PC-3 (cell line): ENCODE measurements around the gene GAP43. TPM values are rescaled to one million over a fixed set of nuclear protein-coding genes. Genes with fewer than 3 reads are reported as not detected.

Source experiments
- ATAC-seq: fragments of 200-7000 bp; cut with Tn5 transposase; 2 replicates; pipeline ENCODE4 v1.9.1; 2020; ENCODE audit warnings: mild to moderate bottlenecking, moderate library complexity
- BruUV-seq: library from RNA; stranded (reverse); fragments of 400-500 nt; replicated peaks from 2 replicates; lab custom pipeline; 2021; lab: Mats Ljungman, UMichigan
- CTCF ChIA-PET: fragments of 300-600 bp; sonication (Branson Sonifier 250); formaldehyde crosslinking; loops from one replicate; lab custom pipeline; 2022; ENCODE audit warnings: antibody characterized with exemption; lab: Charles Lee
- POLR2A ChIA-PET: fragments of 300-600 bp; sonication (Branson Sonifier 250); formaldehyde crosslinking; loops from one replicate; lab custom pipeline; 2022; ENCODE audit warnings: antibody characterized with exemption; ENCODE audit not compliant: unreplicated experiment; lab: Charles Lee
- DNase-seq: peaks from one replicate; pipeline ENCODE4 v3.0.0-alpha.2; 2015
- H2AFZ ChIP-seq: fragments of 300-600 bp; sonication (generic); 2 replicates; pipeline ENCODE4 v1.6.0; 2016; ENCODE audit warnings: antibody characterized with exemption, low read length
- H3F3A ChIP-seq: fragments of 300-600 bp; sonication (generic); one replicate; pipeline ENCODE4 v1.6.0; 2017; ENCODE audit warnings: antibody characterized with exemption, low read length, control low read depth, mild to moderate bottlenecking; ENCODE audit not compliant: unreplicated experiment
- H3K27ac ChIP-seq: fragments of 300-600 bp; sonication (generic); 2 replicates; pipeline ENCODE4 v1.5.1; 2016; ENCODE audit warnings: mild to moderate bottlenecking, low read length
- H3K27me3 ChIP-seq: fragments of 300-600 bp; sonication (generic); 2 replicates; pipeline ENCODE4 v1.6.1; 2016; ENCODE audit warnings: low read length, mixed read lengths
- H3K36me3 ChIP-seq: fragments of 300-600 bp; sonication (generic); 2 replicates; pipeline ENCODE4 v1.6.1; 2016; ENCODE audit warnings: low read depth, mixed run types, low read length, mixed read lengths
- H3K4me1 ChIP-seq: fragments of 300-600 bp; sonication (generic); 2 replicates; pipeline ENCODE4 v1.5.1; 2016; ENCODE audit warnings: low read length; ENCODE audit not compliant: insufficient read depth
- H3K4me2 ChIP-seq: fragments of 300-600 bp; sonication (generic); 2 replicates; pipeline ENCODE4 v1.6.0; 2016; ENCODE audit warnings: low read length
- H3K4me3 ChIP-seq: fragments of 300-600 bp; sonication (generic); 2 replicates; pipeline ENCODE4 v1.5.1; 2016; ENCODE audit warnings: mild to moderate bottlenecking, low read length, mixed read lengths
- H3K79me2 ChIP-seq: fragments of 300-600 bp; sonication (generic); 2 replicates; pipeline ENCODE4 v1.6.1; 2017; ENCODE audit warnings: low read length, mixed read lengths
- H3K9ac ChIP-seq: fragments of 300-600 bp; sonication (generic); 2 replicates; pipeline ENCODE4 v1.6.0; 2016; ENCODE audit warnings: mild to moderate bottlenecking, low read length
- H3K9me2 ChIP-seq: fragments of 300-600 bp; sonication (generic); replicated peaks from 2 replicates; pipeline ENCODE4 v1.6.1; 2016; ENCODE audit warnings: mixed run types, low read length, mixed read lengths
- H3K9me3 ChIP-seq: fragments of 300-600 bp; sonication (generic); 2 replicates; pipeline ENCODE4 v1.6.1; 2016; ENCODE audit warnings: low read length, mixed read lengths
- H4K20me1 ChIP-seq: fragments of 300-600 bp; sonication (generic); 2 replicates; pipeline ENCODE4 v1.6.1; 2016; ENCODE audit warnings: low read length, mixed read lengths
- CTCF ChIP-seq: fragments of 300-600 bp; sonication (generic); conservative IDR thresholded peaks from 2 replicates; pipeline ENCODE4 v1.5.1; 2017; ENCODE audit warnings: antibody characterized with exemption, low read depth, mild to moderate bottlenecking, low read length
- EZH2 ChIP-seq: fragments of 300-600 bp; sonication (generic); IDR thresholded peaks from one replicate; pipeline ENCODE4 v1.6.1; 2017; ENCODE audit warnings: antibody characterized with exemption, mild to moderate bottlenecking, low read length; ENCODE audit not compliant: unreplicated experiment
- EZH2phosphoT487 ChIP-seq: fragments of 300-600 bp; sonication (generic); IDR thresholded peaks from 2 replicates; pipeline ENCODE4 v1.6.1; 2018; ENCODE audit warnings: mild to moderate bottlenecking, antibody characterized with exemption, low read length, borderline replicate concordance
- intact Hi-C: fragments of 100-400 bp; cut with micrococcal nuclease; formaldehyde crosslinking; loops from 2 replicates; pipeline ENCODE4 v1.9.0; 2023
- total RNA-seq: library from RNA; depleted of rRNA; stranded (reverse); fragments of >200 nt; gene quantifications from 2 replicates; pipeline ENCODE4 v1.2.3, GENCODE V29; 2014

Gene GAP43
- total RNA-seq, 1 experiment from 2014 or later: not detected

GRCh38 chr3:115581362-115582135 lies 41.8 kb upstream of the GAP43 start:
- Histone ChIP-seq H2AFZ (no peak overlapping the region), H3K9me3 (no peaks in the 10 kb centered on the region), H3K9me2 (no peaks in the 10 kb centered on the region), H3K36me3 (no peaks in the 10 kb centered on the region), H3K4me3 (no peak overlapping the region), H3F3A (no peaks in the 10 kb centered on the region), H3K27me3 (peaks cover 19% of the 10 kb centered on the region), H3K9ac (no peak overlapping the region), H3K4me1 (no peaks in the 10 kb centered on the region), H3K27ac (no peak overlapping the region), H4K20me1 (no peaks in the 10 kb centered on the region), H3K79me2 (no peaks in the 10 kb centered on the region), H3K4me2 (no peak overlapping the region)
- POLR2A ChIA-PET: no interaction called here
- DNase-seq (peak; percentile 52), ATAC-seq (peak; percentile 86)
- no peak for TF ChIP-seq EZH2phosphoT487
- no peak for TF ChIP-seq CTCF
- TF ChIP-seq EZH2: no peak
- CTCF ChIA-PET: no interaction called here
- intact Hi-C loops: no loop called here
- BruUV-seq: no TSS peak

DNA sequence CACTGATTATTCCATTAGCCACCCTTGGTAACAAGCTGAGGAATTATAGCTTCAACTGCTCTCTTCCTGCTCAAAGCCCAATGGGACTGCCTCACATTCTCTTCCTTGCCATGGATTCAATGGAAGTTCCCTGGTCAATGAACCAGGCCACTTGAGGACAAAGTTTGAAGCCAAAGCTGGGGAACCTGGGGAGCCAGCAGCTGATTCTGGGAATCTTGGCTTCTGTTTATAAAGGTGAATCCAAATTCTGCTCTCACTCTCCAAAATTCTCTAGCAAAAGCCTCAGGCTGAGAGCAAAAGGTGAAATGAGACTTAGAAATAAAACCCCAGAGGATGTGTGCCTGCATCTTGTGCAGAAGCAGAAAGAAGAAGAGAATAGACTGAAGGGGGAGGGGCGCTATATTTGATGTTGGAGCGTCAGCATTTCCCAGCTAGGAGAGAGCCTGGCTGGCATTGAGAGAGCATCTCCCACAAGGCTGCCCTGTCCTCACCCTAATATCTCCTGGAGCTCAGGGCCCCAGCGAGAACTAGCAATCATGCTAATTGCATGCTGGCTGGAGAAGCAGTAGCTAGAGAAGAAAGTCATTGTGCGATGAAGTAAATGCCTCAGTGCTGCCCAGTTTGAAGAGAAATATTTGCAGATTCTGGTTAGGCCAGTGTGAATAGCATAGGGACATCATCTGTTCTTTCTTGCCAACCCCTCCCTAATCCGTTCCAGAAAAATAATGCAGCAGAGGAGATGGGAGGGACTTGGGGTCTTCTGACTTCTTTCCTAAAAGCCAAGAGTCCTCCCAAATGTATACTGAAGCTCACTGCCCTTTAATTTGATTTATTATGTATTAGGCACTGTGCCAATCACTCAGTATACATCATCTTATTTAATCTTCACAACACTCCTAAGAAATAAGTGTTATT lies 34.9 kb upstream of the GAP43 start:
- Histone ChIP-seq H3K9me3 (no peaks in the 10 kb centered on the region), H3K27ac (no peak overlapping the region), H2AFZ (no peak overlapping the region), H3K4me1 (no peaks in the 10 kb centered on the region), H3K79me2 (no peaks in the 10 kb centered on the region), H3F3A (no peaks in the 10 kb centered on the region), H3K4me2 (no peak overlapping the region), H3K9me2 (no peaks in the 10 kb centered on the region), H3K36me3 (no peaks in the 10 kb centered on the region), H3K27me3 (peaks cover 16% of the 10 kb centered on the region; the same call in 1 of the 2 replicates), H3K4me3 (no peak overlapping the region), H4K20me1 (no peaks in the 10 kb centered on the region), H3K9ac (no peak overlapping the region)
- CTCF ChIA-PET: no interaction called here
- TF ChIP-seq CTCF (no peak), EZH2 (no peak), EZH2phosphoT487 (no peak)
- DNase-seq (no peak), ATAC-seq (no peak)
- intact Hi-C loops: no loop called here
- no TSS peak for BruUV-seq
- POLR2A ChIA-PET: no interaction called here
